Neural progenitor cell (in vitro differentiated cells): ENCODE results near the gene GMCL2. TPM values are rescaled to one million over a fixed set of nuclear protein-coding genes. Genes with fewer than 3 reads are reported as not detected.
A peak's percentile ranks its signal among the peaks of the same experiment; 100 is the strongest.

Experiments
- DNase-seq: peaks from one replicate; pipeline ENCODE4 v3.0.0-alpha.2; 2016; ENCODE audit warnings: low spot score
- H2AFZ ChIP-seq: fragments of 200-600 bp; sonication (generic); replicated peaks from 2 replicates; pipeline ENCODE4 v1.6.1; 2016; ENCODE audit warnings: antibody characterized with exemption
- H3F3A ChIP-seq: fragments of 200-600 bp; sonication (generic); 2 replicates; pipeline ENCODE4 v1.6.1; 2016; ENCODE audit warnings: antibody characterized with exemption, low read depth
- H3K27ac ChIP-seq: fragments of 200-600 bp; sonication (generic); 2 replicates; pipeline ENCODE4 v1.5.1; 2016; ENCODE audit warnings: mild to moderate bottlenecking
- H3K27me3 ChIP-seq: fragments of 200-600 bp; sonication (generic); 2 replicates; pipeline ENCODE4 v1.6.1; 2016; ENCODE audit warnings: mild to moderate bottlenecking, moderate library complexity
- H3K36me3 ChIP-seq: fragments of 200-600 bp; sonication (generic); 2 replicates; pipeline ENCODE4 v1.5.1; 2016
- H3K4me1 ChIP-seq: fragments of 200-600 bp; sonication (generic); 2 replicates; pipeline ENCODE4 v1.6.1; 2016; ENCODE audit warnings: mixed run types
- H3K4me2 ChIP-seq: fragments of 200-600 bp; sonication (generic); 2 replicates; pipeline ENCODE4 v1.6.1; 2016
- H3K4me3 ChIP-seq: fragments of 200-600 bp; sonication (generic); 2 replicates; pipeline ENCODE4 v1.5.1; 2016
- H3K79me2 ChIP-seq: fragments of 200-600 bp; sonication (generic); 2 replicates; pipeline ENCODE4 v1.6.1; 2016; ENCODE audit warnings: low read depth
- H3K9ac ChIP-seq: fragments of 200-600 bp; sonication (generic); 2 replicates; pipeline ENCODE4 v1.6.1; 2016
- H3K9me3 ChIP-seq: fragments of 200-600 bp; sonication (generic); 2 replicates; pipeline ENCODE4 v1.5.1; 2016; ENCODE audit warnings: low read depth
- H4K20me1 ChIP-seq: fragments of 200-600 bp; sonication (generic); 2 replicates; pipeline ENCODE4 v1.6.1; 2016; ENCODE audit warnings: low read depth
- H3K27ac Mint-ChIP-seq: 3 replicates; pipeline ENCODE4 v1.8.0; 2021; ENCODE audit warnings: mixed read lengths
- H3K27me3 Mint-ChIP-seq: 2 replicates; pipeline ENCODE4 v1.8.0; 2022; ENCODE audit warnings: low read depth, mild to moderate bottlenecking, inconsistent platforms, moderate library complexity, mixed read lengths; ENCODE audit not compliant: insufficient read depth
- H3K36me3 Mint-ChIP-seq: 3 replicates; pipeline ENCODE4 v1.8.0; 2021; ENCODE audit warnings: mixed read lengths
- H3K4me1 Mint-ChIP-seq: 3 replicates; pipeline ENCODE4 v1.8.0; 2021; ENCODE audit warnings: mixed read lengths
- H3K4me3 Mint-ChIP-seq: 3 replicates; pipeline ENCODE4 v1.8.0; 2021; ENCODE audit warnings: mild to moderate bottlenecking, moderate library complexity, mixed read lengths
- H3K9me3 Mint-ChIP-seq: 3 replicates; pipeline ENCODE4 v1.8.0; 2020; ENCODE audit warnings: mixed read lengths
- CTCF ChIP-seq: fragments of 200-600 bp; sonication (generic); IDR thresholded peaks from 2 replicates; pipeline ENCODE4 v1.5.1; 2017; ENCODE audit warnings: antibody characterized with exemption, mild to moderate bottlenecking
- EZH2 ChIP-seq: fragments of 200-600 bp; sonication (generic); IDR thresholded peaks from 2 replicates; pipeline ENCODE4 v1.6.1; 2017; ENCODE audit warnings: antibody characterized with exemption, mild to moderate bottlenecking, moderate library complexity
- EZH2phosphoT487 ChIP-seq: fragments of 200-600 bp; sonication (generic); IDR thresholded peaks from 2 replicates; pipeline ENCODE4 v1.6.1; 2017; ENCODE audit warnings: antibody characterized with exemption
- total RNA-seq: library from RNA; depleted of rRNA; stranded (reverse); fragments of >200 nt; gene quantifications from 2 replicates; pipeline ENCODE4 v1.2.3, GENCODE V29; 2015; ENCODE audit warnings: low replicate concordance

Gene GMCL2
- total RNA-seq, 1 donor from 2014 or later: not detected

GRCh38 chr5:178211095-178212048, 24.2 kb upstream of the GMCL2 start:
- Histone ChIP-seq H3K4me2 (no peak overlapping the region), H3K4me3 (no peak overlapping the region), H3K27ac (peak overlapping the region; percentile 63), H3F3A (peaks cover 73% of the 10 kb centered on the region), H3K9me3 (no peaks in the 10 kb centered on the region), H3K79me2 (peaks cover 41% of the 10 kb centered on the region), H3K4me1 (peaks cover 9% of the 10 kb centered on the region), H3K27me3 (no peaks in the 10 kb centered on the region), H4K20me1 (peaks cover 93% of the 10 kb centered on the region), H2AFZ (no peak overlapping the region), H3K9ac (no peak overlapping the region), H3K36me3 (peaks cover 16% of the 10 kb centered on the region)
- Mint-ChIP-seq H3K27ac (no peak overlapping the region), H3K9me3 (no peaks in the 10 kb centered on the region), H3K4me3 (no peak overlapping the region), H3K4me1 (peaks cover 11% of the 10 kb centered on the region), H3K36me3 (peaks cover 51% of the 10 kb centered on the region), H3K27me3 (peaks cover 19% of the 10 kb centered on the region)
- TF ChIP-seq CTCF (no peak), EZH2 (no peak), EZH2phosphoT487 (no peak)
- no peak for DNase-seq

- no peaks in the 10 kb centered on the region for H3K27me3 ChIP-seq
- Mint-ChIP-seq H3K27me3 (peaks cover 24% of the 10 kb centered on the region), H3K4me1 (peaks cover 18% of the 10 kb centered on the region), H3K27ac (no peak overlapping the region), H3K9me3 (no peaks in the 10 kb centered on the region), H3K36me3 (peaks cover 53% of the 10 kb centered on the region), H3K4me3 (no peak overlapping the region)
- H3K4me3 ChIP-seq: no peak overlapping the region
- H3K9ac ChIP-seq: no peak overlapping the region
- peaks cover 48% of the 10 kb centered on the region for H3K79me2 ChIP-seq
- peaks cover 74% of the 10 kb centered on the region for H3F3A ChIP-seq
- no peak overlapping the region for H3K27ac ChIP-seq
- no peaks in the 10 kb centered on the region for H3K9me3 ChIP-seq
- peaks cover 97% of the 10 kb centered on the region for H4K20me1 ChIP-seq
- DNase-seq: no peak
- H3K36me3 ChIP-seq: peaks cover 17% of the 10 kb centered on the region
- no peak overlapping the region for H2AFZ ChIP-seq
- TF ChIP-seq EZH2 (no peak), CTCF (no peak), EZH2phosphoT487 (no peak)
- H3K4me1 ChIP-seq: peaks cover 16% of the 10 kb centered on the region
- H3K4me2 ChIP-seq: no peak overlapping the region
These were observed 23.5 kb upstream of the GMCL2 start for GRCh38 chr5:178210686-178211085.

GRCh38 chr5:178210073-178210535, 22.9 kb upstream of the GMCL2 start:
- Mint-ChIP-seq H3K4me1 (peaks cover 19% of the 10 kb centered on the region), H3K4me3 (no peak overlapping the region), H3K9me3 (no peaks in the 10 kb centered on the region), H3K27me3 (peaks cover 24% of the 10 kb centered on the region), H3K36me3 (peaks cover 54% of the 10 kb centered on the region), H3K27ac (no peak overlapping the region)
- TF ChIP-seq CTCF (no peak), EZH2 (no peak), EZH2phosphoT487 (no peak)
- no peak for DNase-seq
- Histone ChIP-seq H3K79me2 (peaks cover 54% of the 10 kb centered on the region), H3K9ac (no peak overlapping the region), H3K4me1 (peaks cover 16% of the 10 kb centered on the region), H3K27me3 (no peaks in the 10 kb centered on the region), H3K4me2 (no peak overlapping the region), H3K27ac (no peak overlapping the region), H3K4me3 (no peak overlapping the region), H3K9me3 (no peaks in the 10 kb centered on the region), H4K20me1 (peaks cover 100% of the 10 kb centered on the region), H3F3A (peaks cover 78% of the 10 kb centered on the region), H2AFZ (no peak overlapping the region), H3K36me3 (peaks cover 17% of the 10 kb centered on the region)
